Measurements from ENCODE around the gene GBGT1. TPM values are rescaled to one million over a fixed set of nuclear protein-coding genes. Genes with fewer than 3 reads are reported as not detected.

GBGT1 gene
- total and polyA plus RNA-seq, 9 of the 15 experiments (the other 6 are each of a cell fraction or from before 2014, with no cell fraction given): 0.55 to 25.8 (median 13.7) TPM

- TF ChIP-seq, protein P1, sequence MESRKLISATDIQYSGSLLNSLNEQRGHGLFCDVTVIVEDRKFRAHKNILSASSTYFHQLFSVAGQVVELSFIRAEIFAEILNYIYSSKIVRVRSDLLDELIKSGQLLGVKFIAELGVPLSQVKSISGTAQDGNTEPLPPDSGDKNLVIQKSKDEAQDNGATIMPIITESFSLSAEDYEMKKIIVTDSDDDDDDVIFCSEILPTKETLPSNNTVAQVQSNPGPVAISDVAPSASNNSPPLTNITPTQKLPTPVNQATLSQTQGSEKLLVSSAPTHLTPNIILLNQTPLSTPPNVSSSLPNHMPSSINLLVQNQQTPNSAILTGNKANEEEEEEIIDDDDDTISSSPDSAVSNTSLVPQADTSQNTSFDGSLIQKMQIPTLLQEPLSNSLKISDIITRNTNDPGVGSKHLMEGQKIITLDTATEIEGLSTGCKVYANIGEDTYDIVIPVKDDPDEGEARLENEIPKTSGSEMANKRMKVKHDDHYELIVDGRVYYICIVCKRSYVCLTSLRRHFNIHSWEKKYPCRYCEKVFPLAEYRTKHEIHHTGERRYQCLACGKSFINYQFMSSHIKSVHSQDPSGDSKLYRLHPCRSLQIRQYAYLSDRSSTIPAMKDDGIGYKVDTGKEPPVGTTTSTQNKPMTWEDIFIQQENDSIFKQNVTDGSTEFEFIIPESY (CRISPR knock-in tag; IDR thresholded peaks at IDR 0.05): peak; percentile 47
- TF ChIP-seq NR2F6 (CRISPR knock-in tag; IDR thresholded peaks at IDR 0.05) (no peak), SETDB1 (IDR thresholded peaks at IDR 0.05; ENCODE audit: low read length) (no peak), ZNF134 (CRISPR knock-in tag; conservative IDR thresholded peaks at IDR 0.05) (no peak), CBX3 (IDR thresholded peaks at IDR 0.05; ENCODE audit: borderline replicate concordance in 1 of 2, low read length in 2 of 2) (no peak), POLR2G (IDR thresholded peaks at IDR 0.05; ENCODE audit: low read depth, low read length) (0 out of 2 replicates have a peak, but pooled peaks have one; percentile 20)
- TF ChIP-seq, protein P2, sequence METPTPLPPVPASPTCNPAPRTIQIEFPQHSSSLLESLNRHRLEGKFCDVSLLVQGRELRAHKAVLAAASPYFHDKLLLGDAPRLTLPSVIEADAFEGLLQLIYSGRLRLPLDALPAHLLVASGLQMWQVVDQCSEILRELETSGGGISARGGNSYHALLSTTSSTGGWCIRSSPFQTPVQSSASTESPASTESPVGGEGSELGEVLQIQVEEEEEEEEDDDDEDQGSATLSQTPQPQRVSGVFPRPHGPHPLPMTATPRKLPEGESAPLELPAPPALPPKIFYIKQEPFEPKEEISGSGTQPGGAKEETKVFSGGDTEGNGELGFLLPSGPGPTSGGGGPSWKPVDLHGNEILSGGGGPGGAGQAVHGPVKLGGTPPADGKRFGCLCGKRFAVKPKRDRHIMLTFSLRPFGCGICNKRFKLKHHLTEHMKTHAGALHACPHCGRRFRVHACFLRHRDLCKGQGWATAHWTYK (CRISPR knock-in tag; IDR thresholded peaks at IDR 0.05): no peak
- TF ChIP-seq, protein P3, sequence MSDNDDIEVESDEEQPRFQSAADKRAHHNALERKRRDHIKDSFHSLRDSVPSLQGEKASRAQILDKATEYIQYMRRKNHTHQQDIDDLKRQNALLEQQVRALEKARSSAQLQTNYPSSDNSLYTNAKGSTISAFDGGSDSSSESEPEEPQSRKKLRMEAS (CRISPR knock-in tag; IDR thresholded peaks at IDR 0.05): peak; percentile 25; the same call in 1 of the 2 replicates
Measured at GRCh38 chr9:133113949-133114885, 49.5 kb downstream of the GBGT1 start (continued).

All from K562 (cell line).